Kidney epithelial cell (primary cell): ENCODE results near the gene H6PD. TPM values are rescaled to one million over a fixed set of nuclear protein-coding genes. Genes with fewer than 3 reads are reported as not detected.
A peak's percentile ranks its signal among the peaks of the same experiment; 100 is the strongest.

ENCODE experiments used
- DNase-seq: peaks from one replicate; pipeline ENCODE4 v3.0.0-alpha.2; 2010; ENCODE audit warnings: low read depth
- H3K27me3 ChIP-seq: 2 replicates; pipeline ENCODE4 v1.6.0; 2011; ENCODE audit warnings: low read length; ENCODE audit not compliant: control insufficient read depth, insufficient read depth
- H3K36me3 ChIP-seq: 2 replicates; pipeline ENCODE4 v1.5.1; 2011; ENCODE audit warnings: low read length; ENCODE audit not compliant: control insufficient read depth, insufficient read depth
- H3K4me3 ChIP-seq: 2 replicates; pipeline ENCODE4 v1.5.1; 2011; ENCODE audit warnings: low read depth, mild to moderate bottlenecking, control low read depth, low read length
- CTCF ChIP-seq: IDR thresholded peaks from 2 replicates; pipeline ENCODE4 v1.5.1; 2011; ENCODE audit warnings: mild to moderate bottlenecking, moderate library complexity, low read length, control low read depth, inconsistent platforms; ENCODE audit not compliant: insufficient read depth, poor library complexity, severe bottlenecking
- total RNA-seq: library from RNA; depleted of rRNA; stranded (reverse); fragments of >200 nt; gene quantifications from 2 replicates; pipeline ENCODE4 v1.2.3, GENCODE V29; 2015

Gene H6PD
- total RNA-seq, 1 donor from 2014 or later = 24.4 TPM

- no peak for TF ChIP-seq CTCF
- H3K36me3 ChIP-seq = no peaks in the 10 kb centered on the region
- no peak for DNase-seq
- peaks cover 10% of the 10 kb centered on the region for H3K27me3 ChIP-seq
- no peak overlapping the region for H3K4me3 ChIP-seq
Observed at GRCh38 chr1:9192578-9193232, 41.9 kb upstream of the H6PD start.

GRCh38 chr1:9193233-9193625, 41.3 kb upstream of the H6PD start:
- no peak overlapping the region for H3K4me3 ChIP-seq
- peaks cover 15% of the 10 kb centered on the region for H3K27me3 ChIP-seq
- no peaks in the 10 kb centered on the region for H3K36me3 ChIP-seq
- no peak for TF ChIP-seq CTCF
- DNase-seq = no peak

GRCh38 chr1:9194024-9194423, 40.5 kb upstream of the H6PD start:
- Histone ChIP-seq H3K4me3 (no peak overlapping the region), H3K27me3 (peaks cover 19% of the 10 kb centered on the region), H3K36me3 (no peaks in the 10 kb centered on the region)
- no peak for DNase-seq
- no peak for TF ChIP-seq CTCF

- DNase-seq = no peak
Observed at GRCh38 chr1:9195651-9196050, 38.9 kb upstream of the H6PD start.

GRCh38 chr1:9196129-9197040, 38.2 kb upstream of the H6PD start:
- DNase-seq = no peak
- Histone ChIP-seq H3K4me3 (no peak overlapping the region), H3K36me3 (no peaks in the 10 kb centered on the region), H3K27me3 (peaks cover 23% of the 10 kb centered on the region)
- peak; percentile 78 for TF ChIP-seq CTCF

More at GRCh38 chr1:9195651-9196050, 38.9 kb upstream of the H6PD start:
- Histone ChIP-seq H3K27me3 (peaks cover 27% of the 10 kb centered on the region), H3K4me3 (no peak overlapping the region), H3K36me3 (no peaks in the 10 kb centered on the region)
- no peak for TF ChIP-seq CTCF
